Mucosa of descending colon (tissue), 3 donors: ENCODE measurements around the gene RPH3AL. TPM values are rescaled to one million over a fixed set of nuclear protein-coding genes. Genes with fewer than 3 reads are reported as not detected.
A peak's percentile ranks its signal among the peaks of the same experiment; 100 is the strongest.

ENCODE experiments used
- ATAC-seq: fragments of 200-7000 bp; cut with Tn5 transposase; one replicate; pipeline ENCODE4 v1.9.1; 2020; ENCODE audit warnings: mild to moderate bottlenecking, moderate library complexity
- DNase-seq, 3 donors: peaks; one replicate each; pipeline ENCODE4 v3.0.0-alpha.2; 2020
- H3K36me3 ChIP-seq: fragments of 200-600 bp; one replicate; pipeline ENCODE4 v1.8.0; 2021; ENCODE audit warnings: low read depth, mild to moderate bottlenecking
- H3K4me1 ChIP-seq: fragments of 200-600 bp; one replicate; pipeline ENCODE4 v1.8.0; 2021; ENCODE audit warnings: low read depth, mild to moderate bottlenecking
- H3K4me3 ChIP-seq: fragments of 200-600 bp; one replicate; pipeline ENCODE4 v1.8.0; 2021; ENCODE audit warnings: mild to moderate bottlenecking
- H3K9me3 ChIP-seq: fragments of 200-600 bp; one replicate; pipeline ENCODE4 v1.8.0; 2021; ENCODE audit warnings: mild to moderate bottlenecking
- CTCF ChIP-seq: fragments of 200-600 bp; IDR thresholded peaks from one replicate; pipeline ENCODE4 v1.8.0; 2022; ENCODE audit warnings: antibody characterized with exemption, mild to moderate bottlenecking
- intact Hi-C, 2 donors: fragments of 100-400 bp; cut with DNase I in 1 of 2; cut with micrococcal nuclease in 1 of 2; formaldehyde crosslinking; loops; one replicate each; pipeline versions ENCODE4 v1.11.0 to v1.11.1; 2022; cut with DNase I, micrococcal nuclease
- total RNA-seq, 3 donors: library from RNA; stranded (reverse); fragmentation: NEBNext Ultra II Directional in 2 of 3; extraction: Animal tissue kit (Norgen Biotek cat#: 25700) in 2 of 3; gene quantifications; one replicate each; pipeline versions ENCODE4 v1.2.1 to v1.2.4, GENCODE V29; 2021 to 2023
- donor health status: DM: no; HTN: no; CAD: no; lungs with moderate emphysema.
- donor health status: DM: no; HTN: no; CAD: no.
- donor health status: DM: no; HTN: yes; CAD: no.

The RPH3AL gene
- total RNA-seq, 3 donors from 2014 or later = 24.0 to 44.1 (median 36.7) TPM

GRCh38 chr17:386141-386876, 33.7 kb upstream of the RPH3AL start:
- DNase-seq (peak; percentile 85 to 93 (median 87)), ATAC-seq (peak; percentile 91)
- Histone ChIP-seq H3K4me3 (peak overlapping the region; percentile 36), H3K9me3 (no peaks in the 10 kb centered on the region), H3K36me3 (no peaks in the 10 kb centered on the region), H3K4me1 (peaks cover 7% of the 10 kb centered on the region)
- intact Hi-C loops = no loop called here
- TF ChIP-seq CTCF = peak; percentile 86

GRCh38 chr17:385836-386140, 33.2 kb upstream of the RPH3AL start:
- no peaks in the 10 kb centered on the region for H3K36me3 ChIP-seq
- no peak for ATAC-seq
- no peaks in the 10 kb centered on the region for H3K9me3 ChIP-seq
- H3K4me1 ChIP-seq = peaks cover 7% of the 10 kb centered on the region
- no peak for DNase-seq
- H3K4me3 ChIP-seq = peak overlapping the region; percentile 36
- intact Hi-C loops = no loop called here
- TF ChIP-seq CTCF = no peak

- peak; percentile 50 to 72 (median 66) for DNase-seq
- H3K36me3 ChIP-seq = no peaks in the 10 kb centered on the region
- TF ChIP-seq CTCF = no peak
- H3K9me3 ChIP-seq = no peaks in the 10 kb centered on the region
- peak overlapping the region; percentile 36 for H3K4me3 ChIP-seq
- intact Hi-C loops = no loop called here
- peak; percentile 70 for ATAC-seq
- peaks cover 7% of the 10 kb centered on the region for H3K4me1 ChIP-seq
Measured at GRCh38 chr17:385178-385835, 32.7 kb upstream of the RPH3AL start.

GRCh38 chr17:384622-385177, 32.1 kb upstream of the RPH3AL start:
- no peak for TF ChIP-seq CTCF
- no peaks in the 10 kb centered on the region for H3K9me3 ChIP-seq

GRCh38 chr17:383771-384621, 31.4 kb upstream of the RPH3AL start:
- no peaks in the 10 kb centered on the region for H3K36me3 ChIP-seq
- no peak overlapping the region for H3K4me3 ChIP-seq
- intact Hi-C loops = no loop called here
- TF ChIP-seq CTCF = no peak
- peaks cover 7% of the 10 kb centered on the region for H3K4me1 ChIP-seq
- DNase-seq = no peak
- ATAC-seq = no peak
- H3K9me3 ChIP-seq = no peaks in the 10 kb centered on the region

More at GRCh38 chr17:384622-385177, 32.1 kb upstream of the RPH3AL start:
- H3K4me1 ChIP-seq = peaks cover 7% of the 10 kb centered on the region
- ATAC-seq (peak; percentile 4), DNase-seq (no peak)
- no peak overlapping the region for H3K4me3 ChIP-seq
- intact Hi-C loops = no loop called here
- H3K36me3 ChIP-seq = no peaks in the 10 kb centered on the region
